HepG2 (cell line): ENCODE results near the gene COG8. TPM values are rescaled to one million over a fixed set of nuclear protein-coding genes. Genes with fewer than 3 reads are reported as not detected.

ENCODE experiments used
- BCL6 ChIP-seq: IDR thresholded peaks from 2 replicates; pipeline ENCODE4 v1.6.1; 2016; ENCODE audit warnings: missing genetic modification reagents, missing compliant biosample characterization
- IKZF4 ChIP-seq: sonication (generic); formaldehyde crosslinking; IDR thresholded peaks from 2 replicates; pipeline ENCODE4 v1.5.1; 2020; ENCODE audit warnings: borderline replicate concordance, mild to moderate bottlenecking, low read depth, missing genetic modification reagents; ENCODE audit errors: not compliant biosample characterization
- KDM6A ChIP-seq: IDR thresholded peaks from 2 replicates; pipeline ENCODE4 v1.6.1; 2016; ENCODE audit warnings: low read depth
- MAZ ChIP-seq, 2 experiments: sonication (generic) in 1 of 2; formaldehyde crosslinking in 1 of 2; IDR thresholded peaks; 2 replicates each; pipeline versions ENCODE4 v1.5.0 to v1.6.1; 2012 to 2020; ENCODE audit warnings: low read depth in 2 of 2, mild to moderate bottlenecking in 2 of 2, borderline replicate concordance in 1 of 2, improper control_type of control experiment in 1 of 2, low read length in 1 of 2, missing genetic modification reagents in 1 of 2, moderate library complexity in 1 of 2
- STAT5B ChIP-seq: sonication (generic); formaldehyde crosslinking; IDR thresholded peaks from 2 replicates; pipeline ENCODE4 v1.4.0; 2020; ENCODE audit warnings: missing genetic modification reagents
- ZFP1 ChIP-seq: IDR thresholded peaks from 2 replicates; pipeline ENCODE4 v1.6.1; 2016
- ZNF3 ChIP-seq: IDR thresholded peaks from 2 replicates; pipeline ENCODE4 v1.7.0; 2017; ENCODE audit warnings: inconsistent platforms
- ZNF614 ChIP-seq: IDR thresholded peaks from 2 replicates; pipeline ENCODE4 v1.6.1; 2018; ENCODE audit warnings: missing biosample characterization, missing genetic modification reagents, inconsistent platforms, borderline replicate concordance
- ZNF720 ChIP-seq: sonication (generic); formaldehyde crosslinking; IDR thresholded peaks from 2 replicates; pipeline ENCODE4 v1.4.0; 2020; ENCODE audit warnings: missing genetic modification reagents
- polyA plus RNA-seq, 8 experiments: library from polyadenylated mRNA; depleted of rRNA in 3 of 8; stranded (reverse) in 7 of 8; unstranded in 1 of 8; fragments of >200 nt; fragmentation: Illumina TruSeq in 4 of 8; extraction: Trizol in 4 of 8; gene quantifications; 2 replicates each; pipeline versions ENCODE4 v1.2.1 to v1.2.3, GENCODE V29; 2011 to 2016; ENCODE audit warnings: low read depth in 4 of 8, missing spikeins in 1 of 8, mixed read lengths in 1 of 8; ENCODE audit not compliant: insufficient read depth in 1 of 8
- total RNA-seq, 5 experiments: library from RNA; depleted of rRNA; stranded (reverse); fragments of >200 nt; fragmentation: Illumina TruSeq; extraction: Trizol; gene quantifications; 2 replicates each; pipeline ENCODE4 v1.2.3, GENCODE V29; 2016; ENCODE audit warnings: low read depth in 1 of 5
- TF ChIP-seq, protein P1 (sequence below): sonication (generic); formaldehyde crosslinking; IDR thresholded peaks from 2 replicates; pipeline ENCODE4 v1.5.1; 2020; ENCODE audit warnings: mild to moderate bottlenecking, missing genetic modification reagents, moderate library complexity
- TF ChIP-seq, protein P2 (sequence below): sonication (generic); formaldehyde crosslinking; IDR thresholded peaks from 2 replicates; pipeline ENCODE4 v1.5.1; 2020; ENCODE audit warnings: missing genetic modification reagents, mild to moderate bottlenecking, borderline replicate concordance
- TF ChIP-seq, protein P3 (sequence below): sonication (generic); formaldehyde crosslinking; IDR thresholded peaks from 2 replicates; pipeline ENCODE4 v1.4.0; 2020; ENCODE audit warnings: missing genetic modification reagents
- TF ChIP-seq, protein P4 (sequence below): sonication (generic); formaldehyde crosslinking; IDR thresholded peaks from 2 replicates; pipeline ENCODE4 v1.5.0; 2020; ENCODE audit warnings: mild to moderate bottlenecking, missing genetic modification reagents

COG8 gene
- total and polyA plus RNA-seq, 2 of the 13 experiments (the other 11 are each of a cell fraction or from before 2014, with no cell fraction given) = 45.5 to 52.1 TPM

DNA sequence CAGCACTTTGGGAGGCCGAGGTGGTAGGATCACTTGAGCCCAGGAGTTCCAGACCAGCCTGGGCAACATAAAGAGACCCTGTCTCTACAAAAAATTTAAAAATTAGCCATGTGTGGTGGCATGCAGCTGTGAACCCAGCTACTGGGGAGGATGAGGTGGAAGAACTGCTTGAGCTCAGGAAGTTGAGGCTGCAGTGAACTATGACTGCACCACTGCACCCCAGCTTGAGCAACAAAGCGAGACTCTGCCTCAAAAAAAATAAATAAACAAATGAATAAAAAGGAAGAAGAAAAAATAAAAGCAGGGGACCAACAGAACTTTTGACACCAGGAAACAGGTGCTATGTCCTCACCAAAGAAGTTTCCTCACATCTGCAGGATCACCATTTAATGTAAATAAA, 32.2 kb upstream of the COG8 start (continued):
- TF ChIP-seq, protein P1, sequence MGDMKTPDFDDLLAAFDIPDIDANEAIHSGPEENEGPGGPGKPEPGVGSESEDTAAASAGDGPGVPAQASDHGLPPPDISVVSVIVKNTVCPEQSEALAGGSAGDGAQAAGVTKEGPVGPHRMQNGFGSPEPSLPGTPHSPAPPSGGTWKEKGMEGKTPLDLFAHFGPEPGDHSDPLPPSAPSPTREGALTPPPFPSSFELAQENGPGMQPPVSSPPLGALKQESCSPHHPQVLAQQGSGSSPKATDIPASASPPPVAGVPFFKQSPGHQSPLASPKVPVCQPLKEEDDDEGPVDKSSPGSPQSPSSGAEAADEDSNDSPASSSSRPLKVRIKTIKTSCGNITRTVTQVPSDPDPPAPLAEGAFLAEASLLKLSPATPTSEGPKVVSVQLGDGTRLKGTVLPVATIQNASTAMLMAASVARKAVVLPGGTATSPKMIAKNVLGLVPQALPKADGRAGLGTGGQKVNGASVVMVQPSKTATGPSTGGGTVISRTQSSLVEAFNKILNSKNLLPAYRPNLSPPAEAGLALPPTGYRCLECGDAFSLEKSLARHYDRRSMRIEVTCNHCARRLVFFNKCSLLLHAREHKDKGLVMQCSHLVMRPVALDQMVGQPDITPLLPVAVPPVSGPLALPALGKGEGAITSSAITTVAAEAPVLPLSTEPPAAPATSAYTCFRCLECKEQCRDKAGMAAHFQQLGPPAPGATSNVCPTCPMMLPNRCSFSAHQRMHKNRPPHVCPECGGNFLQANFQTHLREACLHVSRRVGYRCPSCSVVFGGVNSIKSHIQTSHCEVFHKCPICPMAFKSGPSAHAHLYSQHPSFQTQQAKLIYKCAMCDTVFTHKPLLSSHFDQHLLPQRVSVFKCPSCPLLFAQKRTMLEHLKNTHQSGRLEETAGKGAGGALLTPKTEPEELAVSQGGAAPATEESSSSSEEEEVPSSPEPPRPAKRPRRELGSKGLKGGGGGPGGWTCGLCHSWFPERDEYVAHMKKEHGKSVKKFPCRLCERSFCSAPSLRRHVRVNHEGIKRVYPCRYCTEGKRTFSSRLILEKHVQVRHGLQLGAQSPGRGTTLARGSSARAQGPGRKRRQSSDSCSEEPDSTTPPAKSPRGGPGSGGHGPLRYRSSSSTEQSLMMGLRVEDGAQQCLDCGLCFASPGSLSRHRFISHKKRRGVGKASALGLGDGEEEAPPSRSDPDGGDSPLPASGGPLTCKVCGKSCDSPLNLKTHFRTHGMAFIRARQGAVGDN (CRISPR knock-in tag) = no peak
- no peak for TF ChIP-seq IKZF4 (CRISPR knock-in tag)
- TF ChIP-seq MAZ (IDR thresholded peaks at IDR 0.05; ENCODE audit: borderline replicate concordance, low read depth, low read length) = no peak
- TF ChIP-seq MAZ (CRISPR knock-in tag; IDR thresholded peaks at IDR 0.05; ENCODE audit: low read depth) = no peak
- no peak for TF ChIP-seq STAT5B (CRISPR knock-in tag)
- TF ChIP-seq, protein P2, sequence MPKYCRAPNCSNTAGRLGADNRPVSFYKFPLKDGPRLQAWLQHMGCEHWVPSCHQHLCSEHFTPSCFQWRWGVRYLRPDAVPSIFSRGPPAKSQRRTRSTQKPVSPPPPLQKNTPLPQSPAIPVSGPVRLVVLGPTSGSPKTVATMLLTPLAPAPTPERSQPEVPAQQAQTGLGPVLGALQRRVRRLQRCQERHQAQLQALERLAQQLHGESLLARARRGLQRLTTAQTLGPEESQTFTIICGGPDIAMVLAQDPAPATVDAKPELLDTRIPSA = no peak
- TF ChIP-seq BCL6 = no peak
- TF ChIP-seq ZNF720 (CRISPR knock-in tag) = no peak
- TF ChIP-seq, protein P3, sequence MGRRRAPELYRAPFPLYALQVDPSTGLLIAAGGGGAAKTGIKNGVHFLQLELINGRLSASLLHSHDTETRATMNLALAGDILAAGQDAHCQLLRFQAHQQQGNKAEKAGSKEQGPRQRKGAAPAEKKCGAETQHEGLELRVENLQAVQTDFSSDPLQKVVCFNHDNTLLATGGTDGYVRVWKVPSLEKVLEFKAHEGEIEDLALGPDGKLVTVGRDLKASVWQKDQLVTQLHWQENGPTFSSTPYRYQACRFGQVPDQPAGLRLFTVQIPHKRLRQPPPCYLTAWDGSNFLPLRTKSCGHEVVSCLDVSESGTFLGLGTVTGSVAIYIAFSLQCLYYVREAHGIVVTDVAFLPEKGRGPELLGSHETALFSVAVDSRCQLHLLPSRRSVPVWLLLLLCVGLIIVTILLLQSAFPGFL = no peak
- TF ChIP-seq, protein P4, sequence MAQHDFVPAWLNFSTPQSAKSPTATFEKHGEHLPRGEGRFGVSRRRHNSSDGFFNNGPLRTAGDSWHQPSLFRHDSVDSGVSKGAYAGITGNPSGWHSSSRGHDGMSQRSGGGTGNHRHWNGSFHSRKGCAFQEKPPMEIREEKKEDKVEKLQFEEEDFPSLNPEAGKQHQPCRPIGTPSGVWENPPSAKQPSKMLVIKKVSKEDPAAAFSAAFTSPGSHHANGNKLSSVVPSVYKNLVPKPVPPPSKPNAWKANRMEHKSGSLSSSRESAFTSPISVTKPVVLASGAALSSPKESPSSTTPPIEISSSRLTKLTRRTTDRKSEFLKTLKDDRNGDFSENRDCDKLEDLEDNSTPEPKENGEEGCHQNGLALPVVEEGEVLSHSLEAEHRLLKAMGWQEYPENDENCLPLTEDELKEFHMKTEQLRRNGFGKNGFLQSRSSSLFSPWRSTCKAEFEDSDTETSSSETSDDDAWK (CRISPR knock-in tag) = no peak
- TF ChIP-seq KDM6A (CRISPR knock-in tag) = no peak
- no peak for TF ChIP-seq ZNF614 (CRISPR knock-in tag)
- TF ChIP-seq ZNF3 (CRISPR knock-in tag) = no peak
- TF ChIP-seq ZFP1 (CRISPR knock-in tag) = no peak
